ENCODE data around the gene NT5DC4.
"Not testable (repeated sequence)": the region's sequence is repeated elsewhere in the genome, so short reads cannot be mapped to it uniquely, and the experiment has no call there.

Gene NT5DC4

DNA sequence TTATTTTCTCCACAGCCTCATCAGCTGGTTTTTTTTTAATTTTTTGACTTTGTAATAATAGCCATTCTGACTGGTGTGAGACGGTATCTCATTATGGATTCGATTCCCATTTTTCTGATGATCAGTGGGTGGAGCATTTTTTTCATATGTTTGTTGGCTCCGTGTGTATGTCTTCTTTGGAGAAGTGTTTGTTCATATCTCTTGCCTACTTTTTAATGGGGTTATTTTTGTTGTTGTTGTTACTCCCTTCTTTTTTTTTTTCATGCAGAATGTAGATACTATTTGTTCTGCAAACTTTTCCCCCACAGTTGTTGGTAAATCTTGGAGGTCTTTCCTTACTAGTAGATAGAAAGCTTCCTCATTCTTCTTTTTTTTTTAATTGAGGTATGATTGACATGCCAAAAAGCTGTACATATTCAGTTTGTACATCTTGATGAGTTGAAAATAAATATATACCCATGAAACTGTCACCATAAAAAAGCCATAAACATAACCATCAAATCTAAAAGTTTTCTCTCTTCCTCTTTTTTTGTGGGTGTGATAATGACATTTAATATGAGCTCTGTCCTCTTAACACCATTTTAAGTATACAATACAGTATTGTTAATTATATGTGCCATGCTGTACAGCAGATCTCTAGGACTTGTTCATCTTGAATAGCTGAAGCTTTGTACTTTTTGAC is 21.8 kb upstream of the NT5DC4 start:
- Histone ChIP-seq H3K4me3 (no peak overlapping the region), H3K27ac (peak overlapping the region in 8 of 21 experiments; percentile 8 to 73 (median 38))

DNA sequence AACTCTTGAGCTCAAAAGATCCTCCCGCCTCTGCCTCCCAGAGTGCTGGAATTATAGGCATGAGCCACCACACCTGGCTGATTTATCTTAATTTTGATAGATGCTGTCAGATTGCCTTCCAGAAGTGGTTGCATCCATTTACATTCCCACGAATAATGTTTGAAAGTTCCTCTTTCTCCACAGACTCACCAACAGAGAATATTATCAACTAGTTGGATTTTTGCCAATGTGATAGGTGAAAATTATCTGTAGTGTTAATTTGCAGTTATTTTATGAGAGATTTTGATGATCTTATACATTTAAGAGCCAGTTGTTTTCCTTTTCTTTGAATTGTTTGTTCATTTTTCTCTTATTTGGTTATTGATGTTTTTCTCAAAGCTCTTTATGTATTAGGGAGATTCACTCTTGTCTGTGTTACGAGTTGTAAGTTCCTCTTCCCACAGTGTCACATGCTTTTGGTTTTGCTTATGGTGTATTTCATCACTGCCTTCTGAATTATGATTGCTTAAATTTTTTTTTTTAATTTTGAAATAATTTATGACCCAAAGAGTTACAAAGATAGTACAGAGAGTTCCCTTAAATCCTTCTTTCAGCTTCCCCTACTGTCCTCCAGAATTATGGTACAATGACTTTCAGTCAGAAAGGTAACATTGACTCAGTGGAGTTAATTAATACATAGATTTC is 20.7 kb upstream of the NT5DC4 start:
- no peak overlapping the region for H3K4me3 ChIP-seq
- peak overlapping the region in 11 of 21 experiments; percentile 25 to 73 (median 44) for H3K27ac ChIP-seq

GRCh38 chr2:112701052-112701451 is 19.8 kb upstream of the NT5DC4 start:
- Histone ChIP-seq H3K27ac (peak overlapping the region in 11 of 21 experiments; percentile 5 to 67 (median 43)), H3K4me3 (no peak overlapping the region)

GRCh38 chr2:112703684-112704083 is 17.1 kb upstream of the NT5DC4 start:
- no peak overlapping the region for H3K4me3 ChIP-seq
- H3K27ac ChIP-seq: no peak overlapping the region

DNA sequence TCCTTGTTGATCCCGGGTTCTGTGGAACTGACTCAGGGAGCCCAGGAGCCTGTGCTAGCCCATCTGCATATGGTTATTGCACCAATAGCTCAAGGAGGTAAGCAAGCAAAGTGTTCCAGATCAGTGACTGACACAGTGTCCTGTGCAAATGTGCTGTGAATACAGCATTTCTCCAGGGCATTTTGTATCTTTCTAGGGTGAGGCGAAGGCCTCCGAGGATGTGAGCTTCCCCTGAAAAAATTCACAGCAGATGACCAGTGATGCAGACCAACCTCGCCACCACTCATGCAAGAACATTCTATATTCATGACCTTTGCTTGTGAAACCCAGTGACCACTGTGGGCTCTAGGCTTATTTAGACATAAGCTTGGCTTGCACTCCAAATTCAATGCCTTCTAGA is 15.2 kb upstream of the NT5DC4 start:
- Histone ChIP-seq H3K4me3 (no peak overlapping the region), H3K27ac (peak overlapping the region in 1 of 21 experiments; percentile 29)

- peak overlapping the region in 2 of 21 experiments; percentile 77 to 80 for H3K27ac ChIP-seq
- no peak overlapping the region for H3K4me3 ChIP-seq
Observed at GRCh38 chr2:112706170-112706664, 14.6 kb upstream of the NT5DC4 start.

GRCh38 chr2:112706947-112707346 is 13.9 kb upstream of the NT5DC4 start:
- peak overlapping the region in 3 of 21 experiments; percentile 56 to 80 (median 77) for H3K27ac ChIP-seq
- not testable (repeated sequence) for H3K4me3 ChIP-seq

DNA sequence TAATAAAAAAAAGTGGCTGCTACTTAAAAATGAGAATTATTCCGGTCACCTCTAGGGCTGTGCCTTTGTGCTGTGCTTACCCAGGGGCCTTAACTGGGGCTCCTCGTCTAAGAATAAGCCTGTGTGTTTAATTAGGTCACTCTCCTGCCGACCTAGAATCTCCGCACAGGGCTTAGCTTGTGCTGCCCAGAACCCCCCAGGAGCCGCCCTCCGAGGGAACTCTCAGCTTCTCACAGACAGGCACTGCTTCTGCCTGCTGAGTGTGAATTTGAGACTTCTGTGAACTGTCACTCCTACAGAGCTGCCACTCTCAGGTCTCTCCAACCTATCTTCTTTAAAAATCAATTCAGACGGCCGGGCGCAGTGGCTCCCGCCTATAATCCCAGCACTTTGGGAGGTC is 11.9 kb upstream of the NT5DC4 start:
- no peak overlapping the region for H3K4me3 ChIP-seq
- H3K27ac ChIP-seq: peak overlapping the region in 12 of 21 experiments; percentile 7 to 82 (median 42)

- H3K27ac ChIP-seq: peak overlapping the region in 3 of 21 experiments; percentile 37 to 78 (median 71)
- H3K4me3 ChIP-seq: no peak overlapping the region
Observed at GRCh38 chr2:112709703-112710102, 11.1 kb upstream of the NT5DC4 start.

- no peak overlapping the region for H3K27ac ChIP-seq
- H3K4me3 ChIP-seq: no peak overlapping the region
Observed at GRCh38 chr2:112710956-112711750, 9.7 kb upstream of the NT5DC4 start.

GRCh38 chr2:112712465-112712864 is 8.4 kb upstream of the NT5DC4 start:
- no peak overlapping the region for H3K27ac ChIP-seq
- no peak overlapping the region for H3K4me3 ChIP-seq

DNA sequence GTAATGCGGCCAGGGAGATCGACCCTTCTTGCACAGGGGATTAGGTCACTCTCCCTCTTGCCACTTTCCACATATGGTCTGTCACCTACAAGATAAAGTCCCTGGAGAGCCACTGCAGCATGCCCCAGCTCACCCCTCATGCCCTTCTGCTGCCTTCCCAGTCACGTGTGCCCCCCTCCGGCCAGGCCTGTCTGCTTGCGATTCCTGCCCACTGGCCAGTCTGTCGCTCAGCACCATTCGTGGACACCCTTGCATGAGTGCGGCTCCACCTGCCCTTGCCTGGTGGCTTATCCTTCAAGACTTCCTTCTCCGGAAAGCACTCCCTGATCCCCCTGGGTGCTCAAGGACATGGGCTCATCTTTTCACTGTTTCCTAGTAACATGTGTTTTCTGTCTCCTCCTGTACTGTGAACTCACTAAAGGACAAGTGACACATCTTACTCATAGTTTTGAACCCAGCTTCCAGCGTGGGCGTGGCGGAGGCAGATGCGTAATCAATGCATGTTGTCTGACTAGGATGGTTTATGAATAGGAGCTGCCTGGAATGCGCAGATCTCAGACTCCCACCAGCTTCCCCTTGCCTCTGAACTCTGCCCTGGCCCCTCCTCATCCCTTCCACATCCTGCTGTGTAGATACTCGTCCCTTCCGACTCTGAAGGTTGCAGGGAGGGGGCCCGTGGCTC is 7.8 kb upstream of the NT5DC4 start:
- H3K4me3 ChIP-seq: no peak overlapping the region

GRCh38 chr2:112713585-112713925 is 7.3 kb upstream of the NT5DC4 start:
- H3K27ac ChIP-seq: no peak overlapping the region
- no peak overlapping the region for H3K4me3 ChIP-seq

More for the DNA sequence above, 7.8 kb upstream of the NT5DC4 start:
- no peak overlapping the region for H3K27ac ChIP-seq

GRCh38 chr2:112713926-112714325 is 6.9 kb upstream of the NT5DC4 start:
- H3K27ac ChIP-seq: no peak overlapping the region
- H3K4me3 ChIP-seq: no peak overlapping the region

DNA sequence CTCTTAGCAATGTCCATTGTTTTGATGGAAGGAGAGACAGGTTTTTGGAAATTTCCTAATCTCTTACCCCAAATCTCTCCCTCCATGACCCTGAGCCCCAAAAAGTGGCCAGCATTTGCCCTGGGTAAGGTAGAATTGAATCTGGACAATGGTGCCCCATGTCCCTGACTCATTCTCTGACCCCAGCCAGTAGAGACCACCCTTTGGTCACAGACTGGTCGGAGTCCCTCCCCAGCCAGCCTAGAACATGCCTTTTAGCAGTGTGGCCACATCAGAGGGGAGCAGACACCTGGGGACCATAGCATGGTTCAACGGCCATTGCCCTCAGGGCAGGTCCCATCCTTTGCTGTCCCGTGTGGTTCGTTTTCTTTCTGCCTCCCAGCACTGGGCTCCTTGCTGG is 6.5 kb upstream of the NT5DC4 start:
- Histone ChIP-seq H3K27ac (no peak overlapping the region), H3K4me3 (no peak overlapping the region)

- no peak overlapping the region for H3K27ac ChIP-seq
- H3K4me3 ChIP-seq: no peak overlapping the region
Observed at GRCh38 chr2:112714836-112715631, 5.8 kb upstream of the NT5DC4 start.

- not testable (repeated sequence) for H3K4me3 ChIP-seq, H3K27ac ChIP-seq
Observed at GRCh38 chr2:112716094-112716493, 4.7 kb upstream of the NT5DC4 start.

DNA sequence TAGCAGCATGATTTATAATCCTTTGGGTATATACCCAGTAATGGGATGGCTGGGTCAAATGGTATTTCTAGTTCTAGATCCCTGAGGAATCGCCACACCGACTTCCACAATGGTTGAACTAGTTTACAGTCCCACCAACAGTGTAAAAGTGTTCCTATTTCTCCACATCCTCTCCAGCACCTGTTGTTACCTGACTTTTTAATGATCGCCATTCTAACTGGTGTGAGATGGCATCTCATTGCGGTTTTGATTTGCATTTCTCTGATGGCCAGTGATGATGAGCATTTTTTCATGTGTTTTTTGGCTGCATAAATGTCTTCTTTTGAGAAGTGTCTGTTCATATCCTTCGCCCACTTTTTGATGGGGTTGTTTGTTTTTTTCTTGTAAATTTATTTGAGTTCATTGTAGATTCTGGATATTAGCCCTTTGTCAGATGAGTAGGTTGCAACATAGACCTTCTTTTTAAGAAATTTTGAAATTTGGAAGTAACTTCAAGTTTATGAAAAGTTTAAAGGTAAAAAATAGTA is 3.9 kb upstream of the NT5DC4 start:
- H3K4me3 ChIP-seq, H3K27ac ChIP-seq: not testable (repeated sequence)

GRCh38 chr2:112718863-112719370 is 1.9 kb upstream of the NT5DC4 start:
- Histone ChIP-seq H3K4me3 (no peak overlapping the region), H3K27ac (no peak overlapping the region)
